HCEC 1CT (cell line): ENCODE measurements around the gene MRPL28.
"Not testable (repeated sequence)": the region's sequence is repeated elsewhere in the genome, so short reads cannot be mapped to it uniquely, and the experiment has no call there.

ENCODE experiments used
- DNase-seq: peaks from one replicate; pipeline ENCODE4 v3.0.0-alpha.2; 2017

MRPL28 gene

GRCh38 chr16:337437-337836, 32.9 kb downstream of the MRPL28 start:
- no peak for DNase-seq

GRCh38 chr16:336269-336668, 34.1 kb downstream of the MRPL28 start:
- no peak for DNase-seq

GRCh38 chr16:334861-335632, 35.3 kb downstream of the MRPL28 start:
- not testable (repeated sequence) for DNase-seq

- DNase-seq: not testable (repeated sequence)
Measured at GRCh38 chr16:334164-334832, 36.0 kb downstream of the MRPL28 start.

- DNase-seq: no peak
Measured at GRCh38 chr16:333406-334094, 36.8 kb downstream of the MRPL28 start.

GRCh38 chr16:331181-331814, 39.0 kb downstream of the MRPL28 start:
- DNase-seq: not testable (repeated sequence)

- no peak for DNase-seq
Measured at GRCh38 chr16:330741-331140, 39.6 kb downstream of the MRPL28 start.

GRCh38 chr16:325375-326145, 44.8 kb downstream of the MRPL28 start:
- DNase-seq: no peak

- DNase-seq: no peak
Measured at GRCh38 chr16:324451-325334, 45.6 kb downstream of the MRPL28 start.

- DNase-seq: no peak
Measured at GRCh38 chr16:324201-324450, 46.2 kb downstream of the MRPL28 start.

GRCh38 chr16:322476-323143, 47.7 kb downstream of the MRPL28 start:
- no peak for DNase-seq

GRCh38 chr16:321532-321931, 48.8 kb downstream of the MRPL28 start:
- no peak for DNase-seq

- no peak for DNase-seq
Measured at GRCh38 chr16:320206-320605, 50.1 kb downstream of the MRPL28 start.

- DNase-seq: no peak
Measured at GRCh38 chr16:318628-319027, 51.7 kb downstream of the MRPL28 start.

GRCh38 chr16:317583-317982, 52.8 kb downstream of the MRPL28 start:
- DNase-seq: no peak
